DND-41 (cell line): ENCODE measurements around the gene PARD6G.

Source experiments
- ATAC-seq: fragments of 200-7000 bp; cut with Tn5 transposase; 3 replicates; pipeline ENCODE4 v1.9.1; 2021; ENCODE audit warnings: low read depth; ENCODE audit not compliant: insufficient read depth
- DNase-seq: peaks from one replicate; pipeline ENCODE4 v3.0.0-alpha.2; 2020
- H2AFZ ChIP-seq: 2 replicates; pipeline ENCODE4 v1.6.0; 2012; ENCODE audit warnings: low read depth, low read length
- H3K27ac ChIP-seq: 2 replicates; pipeline ENCODE4 v1.5.1; 2012; ENCODE audit warnings: low read length, inconsistent platforms
- H3K27me3 ChIP-seq: fragments of 200-600 bp; sonication (generic); 2 replicates; pipeline ENCODE4 v1.6.0; 2012; ENCODE audit warnings: low read length, mild to moderate bottlenecking, inconsistent platforms; ENCODE audit not compliant: insufficient read depth, poor library complexity
- H3K36me3 ChIP-seq: 2 replicates; pipeline ENCODE4 v1.5.1; 2012; ENCODE audit warnings: low read length, inconsistent platforms; ENCODE audit not compliant: insufficient read depth
- H3K4me1 ChIP-seq: 2 replicates; pipeline ENCODE4 v1.5.1; 2012; ENCODE audit warnings: mild to moderate bottlenecking, low read length; ENCODE audit not compliant: insufficient read depth
- H3K4me2 ChIP-seq: 2 replicates; pipeline ENCODE4 v1.6.0; 2012; ENCODE audit warnings: mild to moderate bottlenecking, moderate library complexity, low read length, inconsistent platforms; ENCODE audit not compliant: insufficient read depth
- H3K4me3 ChIP-seq, 2 experiments: fragments of 200-600 bp in 1 of 2; shearing (Covaris generic) in 1 of 2; 2 replicates each; pipeline ENCODE4 v1.5.1; 2012 to 2016; ENCODE audit warnings: inconsistent platforms in 2 of 2, low read length in 2 of 2, mild to moderate bottlenecking in 2 of 2, low read depth in 1 of 2, moderate library complexity in 1 of 2
- H3K79me2 ChIP-seq: 2 replicates; pipeline ENCODE4 v1.6.0; 2012; ENCODE audit warnings: low read length, inconsistent platforms; ENCODE audit not compliant: insufficient read depth
- H3K9ac ChIP-seq: 2 replicates; pipeline ENCODE4 v1.6.0; 2012; ENCODE audit warnings: low read depth, mild to moderate bottlenecking, inconsistent platforms, low read length, moderate library complexity
- H3K9me3 ChIP-seq: 2 replicates; pipeline ENCODE4 v1.5.1; 2012; ENCODE audit warnings: low read length, moderate library complexity, mild to moderate bottlenecking, inconsistent platforms; ENCODE audit not compliant: insufficient read depth, severe bottlenecking
- H4K20me1 ChIP-seq: 2 replicates; pipeline ENCODE4 v1.6.0; 2012; ENCODE audit warnings: low read length; ENCODE audit not compliant: insufficient read depth
- EZH2 ChIP-seq: IDR thresholded peaks from 3 replicates; pipeline ENCODE4 v1.6.1; 2012; ENCODE audit warnings: borderline replicate concordance, low read depth, mild to moderate bottlenecking, moderate library complexity, low read length, inconsistent platforms; ENCODE audit not compliant: severe bottlenecking
- TF ChIP-seq, protein P1 (sequence below): IDR thresholded peaks from 2 replicates; pipeline ENCODE4 v1.5.1; 2012; ENCODE audit warnings: borderline replicate concordance, low read length, moderate library complexity, mild to moderate bottlenecking; ENCODE audit not compliant: poor library complexity, severe bottlenecking; ENCODE audit errors: extremely low read depth

Gene PARD6G

DNA sequence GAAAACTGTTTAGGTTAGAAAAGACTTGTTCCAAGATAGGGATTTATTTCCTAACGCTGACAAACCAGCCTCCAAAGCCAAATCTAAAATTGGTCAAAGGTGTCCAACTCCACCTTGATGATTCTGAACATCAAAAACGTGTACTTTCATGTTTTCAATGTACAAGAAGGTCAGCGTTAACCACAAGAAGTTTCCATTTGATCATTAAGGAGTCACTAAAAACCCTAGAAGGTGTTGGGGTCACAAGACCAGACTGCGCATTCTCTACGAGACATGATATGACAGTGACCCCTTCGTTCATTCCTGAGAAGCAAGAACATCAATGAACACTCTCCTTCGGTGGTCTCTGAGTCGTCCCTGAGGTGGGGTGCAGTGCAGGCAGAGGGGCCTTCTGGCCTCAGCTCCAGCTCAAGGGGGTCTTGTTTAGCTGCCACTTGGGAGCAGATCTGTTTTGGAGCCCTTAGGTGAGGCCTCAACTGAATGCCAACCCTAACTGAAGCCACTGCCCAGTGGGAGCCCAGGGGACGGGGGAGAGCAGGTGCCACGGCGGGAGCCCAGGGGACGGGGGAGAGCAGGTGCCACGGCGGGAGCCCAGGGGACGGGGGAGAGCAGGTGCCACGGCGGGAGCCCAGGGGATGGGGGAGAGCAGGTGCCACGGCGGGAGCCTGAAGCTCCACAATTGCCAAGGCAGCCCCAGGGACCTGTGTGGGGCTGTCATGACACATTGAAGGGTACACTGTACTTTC is 55.2 kb downstream of the PARD6G start:
- no peak for TF ChIP-seq EZH2
- TF ChIP-seq, protein P1, sequence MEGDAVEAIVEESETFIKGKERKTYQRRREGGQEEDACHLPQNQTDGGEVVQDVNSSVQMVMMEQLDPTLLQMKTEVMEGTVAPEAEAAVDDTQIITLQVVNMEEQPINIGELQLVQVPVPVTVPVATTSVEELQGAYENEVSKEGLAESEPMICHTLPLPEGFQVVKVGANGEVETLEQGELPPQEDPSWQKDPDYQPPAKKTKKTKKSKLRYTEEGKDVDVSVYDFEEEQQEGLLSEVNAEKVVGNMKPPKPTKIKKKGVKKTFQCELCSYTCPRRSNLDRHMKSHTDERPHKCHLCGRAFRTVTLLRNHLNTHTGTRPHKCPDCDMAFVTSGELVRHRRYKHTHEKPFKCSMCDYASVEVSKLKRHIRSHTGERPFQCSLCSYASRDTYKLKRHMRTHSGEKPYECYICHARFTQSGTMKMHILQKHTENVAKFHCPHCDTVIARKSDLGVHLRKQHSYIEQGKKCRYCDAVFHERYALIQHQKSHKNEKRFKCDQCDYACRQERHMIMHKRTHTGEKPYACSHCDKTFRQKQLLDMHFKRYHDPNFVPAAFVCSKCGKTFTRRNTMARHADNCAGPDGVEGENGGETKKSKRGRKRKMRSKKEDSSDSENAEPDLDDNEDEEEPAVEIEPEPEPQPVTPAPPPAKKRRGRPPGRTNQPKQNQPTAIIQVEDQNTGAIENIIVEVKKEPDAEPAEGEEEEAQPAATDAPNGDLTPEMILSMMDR: no peak
- H4K20me1 ChIP-seq: peaks cover 2% of the 10 kb centered on the region; the same call in 1 of the 2 replicates
- H2AFZ ChIP-seq: no peak overlapping the region
- no peak for ATAC-seq
- no peaks in the 10 kb centered on the region for H3K4me1 ChIP-seq
- H3K36me3 ChIP-seq: no peaks in the 10 kb centered on the region
- no peak overlapping the region for H3K9ac ChIP-seq
- no peaks in the 10 kb centered on the region for H3K9me3 ChIP-seq
- H3K27me3 ChIP-seq: no peaks in the 10 kb centered on the region
- no peak overlapping the region for H3K27ac ChIP-seq
- H3K4me3 ChIP-seq: no peak overlapping the region
- DNase-seq: no peak
- no peak overlapping the region for H3K4me2 ChIP-seq
- no peaks in the 10 kb centered on the region for H3K79me2 ChIP-seq

DNA sequence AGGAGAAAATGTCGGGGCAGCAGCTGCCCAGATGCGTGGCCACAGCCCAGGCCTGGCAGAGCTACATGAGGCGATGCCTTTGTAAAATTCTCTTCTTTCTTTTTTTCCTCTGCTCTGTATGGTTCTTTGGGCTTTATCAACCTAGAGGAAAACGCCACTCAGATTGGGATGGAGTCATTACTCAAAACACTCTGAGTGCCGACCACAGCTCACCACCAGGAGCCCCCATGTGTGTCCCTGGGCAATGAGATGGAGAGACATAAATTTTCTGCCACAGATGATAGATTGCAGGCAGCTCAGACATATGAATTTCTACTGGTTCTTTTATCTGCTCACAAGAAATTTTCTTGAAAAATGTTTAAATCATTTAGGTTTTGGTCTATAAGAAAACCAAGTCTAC is 56.0 kb downstream of the PARD6G start:
- DNase-seq: no peak
- Histone ChIP-seq H3K4me2 (no peak overlapping the region), H3K9me3 (no peaks in the 10 kb centered on the region), H4K20me1 (peaks cover 2% of the 10 kb centered on the region; the same call in 1 of the 2 replicates), H2AFZ (no peak overlapping the region), H3K36me3 (no peaks in the 10 kb centered on the region), H3K4me1 (no peaks in the 10 kb centered on the region), H3K27me3 (no peaks in the 10 kb centered on the region), H3K4me3 (no peak overlapping the region), H3K79me2 (no peaks in the 10 kb centered on the region), H3K27ac (no peak overlapping the region), H3K9ac (no peak overlapping the region)
- no peak for TF ChIP-seq EZH2
- TF ChIP-seq, protein P1: no peak
- ATAC-seq: no peak

DNA sequence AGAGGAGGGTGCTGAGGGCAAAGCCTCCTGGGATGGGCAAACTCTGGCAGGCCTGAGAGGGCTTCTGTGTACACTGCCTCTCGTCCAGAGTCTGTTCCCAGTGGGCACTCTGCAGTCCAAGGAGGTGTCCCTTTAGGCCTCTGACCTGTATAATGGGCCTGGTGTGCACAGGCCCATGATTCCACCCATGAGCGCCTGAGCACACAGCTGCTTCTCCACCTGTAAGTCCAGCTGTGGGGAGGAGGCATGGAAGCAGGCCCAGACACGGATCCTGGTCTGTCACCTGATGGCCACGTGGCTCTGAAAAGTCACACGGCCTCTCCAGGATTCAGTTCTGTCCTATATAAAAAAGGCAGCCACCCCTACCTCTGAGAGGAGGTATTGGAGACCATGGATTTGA is 57.0 kb downstream of the PARD6G start:
- H3K27me3 ChIP-seq: no peaks in the 10 kb centered on the region
- no peaks in the 10 kb centered on the region for H3K9me3 ChIP-seq
- H3K4me1 ChIP-seq: no peaks in the 10 kb centered on the region
- H3K9ac ChIP-seq: no peak overlapping the region
- H3K4me2 ChIP-seq: no peak overlapping the region
- H3K36me3 ChIP-seq: no peaks in the 10 kb centered on the region
- H4K20me1 ChIP-seq: peaks cover 2% of the 10 kb centered on the region; the same call in 1 of the 2 replicates
- no peak overlapping the region for H3K4me3 ChIP-seq
- no peak for TF ChIP-seq EZH2
- no peak overlapping the region for H3K27ac ChIP-seq
- DNase-seq (no peak), ATAC-seq (no peak)
- no peaks in the 10 kb centered on the region for H3K79me2 ChIP-seq
- H2AFZ ChIP-seq: no peak overlapping the region

DNA sequence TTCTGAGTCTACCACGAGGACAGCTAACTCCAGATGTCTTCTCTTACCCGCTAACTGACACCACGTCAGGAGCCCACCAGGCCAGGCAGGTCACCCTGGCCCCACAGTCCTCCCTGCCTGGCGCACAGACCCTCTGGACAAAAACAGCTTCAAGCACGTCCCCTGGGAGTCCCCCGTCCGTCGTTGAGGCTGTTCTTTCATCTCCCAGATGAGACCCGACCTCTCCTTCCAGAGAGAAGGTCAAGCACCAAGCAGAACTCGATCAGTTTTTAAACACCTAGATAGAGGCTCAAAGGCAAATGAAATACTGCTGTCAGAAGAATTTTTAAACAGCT is 57.8 kb downstream of the PARD6G start:
- TF ChIP-seq, protein P1: no peak
- no peak for TF ChIP-seq EZH2
- Histone ChIP-seq H2AFZ (no peak overlapping the region), H3K9ac (no peak overlapping the region), H3K4me1 (no peaks in the 10 kb centered on the region), H3K27me3 (no peaks in the 10 kb centered on the region), H3K4me3 (no peak overlapping the region), H3K79me2 (no peaks in the 10 kb centered on the region), H3K9me3 (no peaks in the 10 kb centered on the region), H3K27ac (no peak overlapping the region), H3K4me2 (no peak overlapping the region), H4K20me1 (peaks cover 2% of the 10 kb centered on the region; the same call in 1 of the 2 replicates), H3K36me3 (no peaks in the 10 kb centered on the region)
- ATAC-seq (no peak), DNase-seq (no peak)
